Endothelial cell of umbilical vein (primary cell): ENCODE results near the gene IGSF9. TPM values are rescaled to one million over a fixed set of nuclear protein-coding genes. Genes with fewer than 3 reads are reported as not detected.

ENCODE experiments used
- BruUV-seq: library from RNA; stranded (reverse); fragments of 400-500 nt; replicated peaks from 2 replicates; lab custom pipeline; 2021; lab: Mats Ljungman, UMichigan
- CTCF ChIA-PET: fragments of 300-600, 350-600 bp; sonication (Branson Sonifier 250); formaldehyde crosslinking; loops from one replicate; lab custom pipeline; 2021; ENCODE audit warnings: antibody characterized with exemption, inconsistent platforms; lab: Charles Lee
- POLR2A ChIA-PET: fragments of 300-600, 350-600 bp; sonication (Branson Sonifier 250); formaldehyde crosslinking; loops from one replicate; lab custom pipeline; 2021; ENCODE audit warnings: antibody characterized with exemption, inconsistent platforms; lab: Charles Lee
- DNase-seq: peaks from one replicate; pipeline ENCODE4 v3.0.0-alpha.2; 2011; ENCODE audit warnings: low read depth, low spot score
- FAIRE-seq: peaks from 2 replicates; lab custom pipeline; 2011; peaks lifted over from hg19 to GRCh38; lab: Jason Lieb, UNC
- H2AFZ ChIP-seq: 2 replicates; pipeline ENCODE4 v1.6.0; 2012; ENCODE audit warnings: low read depth, low read length, control low read depth, inconsistent platforms
- H3K27ac ChIP-seq: 2 replicates; pipeline ENCODE4 v1.5.1; 2011; ENCODE audit warnings: low read depth, mild to moderate bottlenecking, control low read depth, low read length, moderate library complexity; ENCODE audit not compliant: insufficient read depth
- H3K27me3 ChIP-seq, 2 experiments: 2 replicates each; pipeline versions ENCODE4 v1.6.0 to v1.6.1; 2011; ENCODE audit warnings: low read length in 2 of 2, mixed read lengths in 1 of 2; ENCODE audit not compliant: control insufficient read depth in 2 of 2, insufficient read depth in 2 of 2
- H3K36me3 ChIP-seq, 2 experiments: 2 replicates in 1 of 2; 3 replicates in 1 of 2; pipeline ENCODE4 v1.5.1; 2011; ENCODE audit warnings: low read length in 2 of 2, mild to moderate bottlenecking in 1 of 2, moderate library complexity in 1 of 2; ENCODE audit not compliant: control insufficient read depth in 2 of 2, insufficient read depth in 2 of 2; ENCODE audit errors: extremely low read depth in 1 of 2
- H3K4me1 ChIP-seq: 3 replicates; pipeline ENCODE4 v1.5.1; 2011; ENCODE audit warnings: mild to moderate bottlenecking, low read length; ENCODE audit not compliant: control insufficient read depth, insufficient read depth; ENCODE audit errors: extremely low read depth
- H3K4me2 ChIP-seq: 2 replicates; pipeline ENCODE4 v1.6.1; 2011; ENCODE audit warnings: low read length, control low read depth, mixed read lengths; ENCODE audit not compliant: insufficient read depth
- H3K4me3 ChIP-seq, 3 experiments: fragments of 200-600 bp in 1 of 3; sonication (generic), shearing (Covaris generic) in 1 of 3; replicated peaks in 1 of 3; 2 replicates each; pipeline ENCODE4 v1.5.1; 2011 to 2016; ENCODE audit warnings: control low read depth in 3 of 3, low read length in 3 of 3, mild to moderate bottlenecking in 2 of 3, inconsistent platforms in 1 of 3, low read depth in 1 of 3, moderate library complexity in 1 of 3; ENCODE audit not compliant: insufficient read depth in 1 of 3
- H3K79me2 ChIP-seq: 2 replicates; pipeline ENCODE4 v1.6.0; 2012; ENCODE audit warnings: low read length, inconsistent platforms; ENCODE audit not compliant: control insufficient read depth, insufficient read depth
- H3K9ac ChIP-seq: replicated peaks from 2 replicates; pipeline ENCODE3; 2011; ENCODE audit warnings: low read length, control low read depth; ENCODE audit not compliant: insufficient read depth; ENCODE audit errors: extremely low read depth
- H3K9me1 ChIP-seq: replicated peaks from 3 replicates; pipeline ENCODE4 v1.6.0; 2011; ENCODE audit warnings: mild to moderate bottlenecking, low read length; ENCODE audit not compliant: control insufficient read depth, insufficient read depth; ENCODE audit errors: extremely low read depth
- H3K9me3 ChIP-seq: replicated peaks from 2 replicates; pipeline ENCODE4 v1.5.1; 2012; ENCODE audit warnings: low read length, inconsistent platforms; ENCODE audit not compliant: control insufficient read depth, insufficient read depth
- H4K20me1 ChIP-seq: replicated peaks from 2 replicates; pipeline ENCODE3; 2011; ENCODE audit warnings: mild to moderate bottlenecking, low read length; ENCODE audit not compliant: control insufficient read depth, insufficient read depth; ENCODE audit errors: extremely low read depth
- EZH2 ChIP-seq: IDR thresholded peaks from 2 replicates; pipeline ENCODE4 v1.6.1; 2012; ENCODE audit warnings: borderline replicate concordance, low read depth, mild to moderate bottlenecking, moderate library complexity, low read length, inconsistent platforms; ENCODE audit not compliant: severe bottlenecking
- FOS ChIP-seq: IDR thresholded peaks from 2 replicates; pipeline ENCODE4 v1.6.1; 2011; ENCODE audit warnings: mild to moderate bottlenecking, low read length, moderate library complexity, borderline replicate concordance; ENCODE audit not compliant: insufficient read depth
- GATA2 ChIP-seq: IDR thresholded peaks from 2 replicates; pipeline ENCODE4 v1.7.0; 2011; ENCODE audit warnings: low read depth, mild to moderate bottlenecking, moderate library complexity, mixed read lengths, low read length; ENCODE audit not compliant: insufficient read length, insufficient read depth
- JUN ChIP-seq: IDR thresholded peaks from 2 replicates; pipeline ENCODE4 v1.6.1; 2011; ENCODE audit warnings: borderline replicate concordance, low read depth; ENCODE audit not compliant: insufficient read length, insufficient read depth
- MAX ChIP-seq: IDR thresholded peaks from 2 replicates; pipeline ENCODE4 v1.6.1; 2011; ENCODE audit not compliant: insufficient read depth, insufficient read length
- MYC ChIP-seq: IDR thresholded peaks from one replicate; pipeline ENCODE4 v1.6.1; 2011; ENCODE audit warnings: mild to moderate bottlenecking, low read depth, low read length
- POLR2A ChIP-seq: IDR thresholded peaks from 2 replicates; pipeline ENCODE4 v1.6.1; 2012; ENCODE audit warnings: low read depth, mild to moderate bottlenecking, control low read depth, low read length
- POLR2AphosphoS5 ChIP-seq: IDR thresholded peaks from 2 replicates; pipeline ENCODE4 v1.6.1; 2012; ENCODE audit warnings: low read depth, mild to moderate bottlenecking, control low read depth, low read length, moderate library complexity; ENCODE audit not compliant: insufficient read depth
- dilution Hi-C: fragments of 300-500 bp; cut with MboI; formaldehyde crosslinking; loops from one replicate; pipeline ENCODE4 v1.15.0; 2019; ENCODE audit warnings: low sequenced_read_pairs; ENCODE audit not compliant: extremely low pct_ligation_motif_present
- intact Hi-C: fragments of 100-400 bp; cut with micrococcal nuclease; formaldehyde crosslinking; loops from one replicate; pipeline ENCODE4 v1.10.0; 2022
- polyA plus RNA-seq, 4 experiments: library from polyadenylated mRNA; depleted of rRNA in 3 of 4; stranded (reverse) in 3 of 4; unstranded in 1 of 4; fragments of >200 nt; gene quantifications; 2 replicates each; pipeline versions ENCODE4 v1.2.1 to v1.2.3, GENCODE V29; 2011 to 2012; ENCODE audit warnings: missing spikeins in 1 of 4
- total RNA-seq: library from RNA; stranded (reverse); gene quantifications from 2 replicates; pipeline ENCODE4 v1.2.3, GENCODE V29; 2021
- TF ChIP-seq, protein P1 (sequence below), 2 donors: IDR thresholded peaks; 1 replicate in 1 of 2; 2 replicates in 1 of 2; pipeline ENCODE4 v1.5.1; 2011; ENCODE audit warnings: low read length in 2 of 2, mild to moderate bottlenecking in 2 of 2, moderate library complexity in 2 of 2, control low read depth in 1 of 2, inconsistent platforms in 1 of 2, low read depth in 1 of 2; ENCODE audit not compliant: insufficient read depth in 1 of 2; ENCODE audit errors: extremely low read depth in 1 of 2

IGSF9 gene
- total and polyA plus RNA-seq, 2 donors (not counting 3 experiments of a cell fraction or from before 2014, with no cell fraction given): 0.15 TPM

GRCh38 chr1:159928491-159929050 lies 16.8 kb downstream of the IGSF9 start:
- H3K9me1 ChIP-seq: no peaks in the 10 kb centered on the region
- POLR2A ChIA-PET: no interaction called here
- no peak overlapping the region for H3K27ac ChIP-seq
- CTCF ChIA-PET: no interaction called here
- TF ChIP-seq FOS (no peak), POLR2A (no peak), EZH2 (no peak), POLR2AphosphoS5 (no peak), MAX (no peak), MYC (no peak), JUN (no peak), GATA2 (no peak)
- TF ChIP-seq, protein P1, sequence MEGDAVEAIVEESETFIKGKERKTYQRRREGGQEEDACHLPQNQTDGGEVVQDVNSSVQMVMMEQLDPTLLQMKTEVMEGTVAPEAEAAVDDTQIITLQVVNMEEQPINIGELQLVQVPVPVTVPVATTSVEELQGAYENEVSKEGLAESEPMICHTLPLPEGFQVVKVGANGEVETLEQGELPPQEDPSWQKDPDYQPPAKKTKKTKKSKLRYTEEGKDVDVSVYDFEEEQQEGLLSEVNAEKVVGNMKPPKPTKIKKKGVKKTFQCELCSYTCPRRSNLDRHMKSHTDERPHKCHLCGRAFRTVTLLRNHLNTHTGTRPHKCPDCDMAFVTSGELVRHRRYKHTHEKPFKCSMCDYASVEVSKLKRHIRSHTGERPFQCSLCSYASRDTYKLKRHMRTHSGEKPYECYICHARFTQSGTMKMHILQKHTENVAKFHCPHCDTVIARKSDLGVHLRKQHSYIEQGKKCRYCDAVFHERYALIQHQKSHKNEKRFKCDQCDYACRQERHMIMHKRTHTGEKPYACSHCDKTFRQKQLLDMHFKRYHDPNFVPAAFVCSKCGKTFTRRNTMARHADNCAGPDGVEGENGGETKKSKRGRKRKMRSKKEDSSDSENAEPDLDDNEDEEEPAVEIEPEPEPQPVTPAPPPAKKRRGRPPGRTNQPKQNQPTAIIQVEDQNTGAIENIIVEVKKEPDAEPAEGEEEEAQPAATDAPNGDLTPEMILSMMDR (IDR thresholded peaks at IDR 0.05; ENCODE audit: extremely low read depth in 1 of 2, insufficient read depth in 1 of 2, low read depth in 1 of 2, low read length in 2 of 2): no peak
- no peak for FAIRE-seq
- H2AFZ ChIP-seq: no peak overlapping the region
- H3K79me2 ChIP-seq: peaks cover 17% of the 10 kb centered on the region
- no peak overlapping the region for H3K9ac ChIP-seq
- H3K4me1 ChIP-seq: peaks cover 4% of the 10 kb centered on the region
- dilution Hi-C loops: no loop called here
- H3K9me3 ChIP-seq: no peaks in the 10 kb centered on the region
- H4K20me1 ChIP-seq: no peaks in the 10 kb centered on the region
- H3K36me3 ChIP-seq: no peaks in the 10 kb centered on the region
- H3K4me2 ChIP-seq: no peak overlapping the region
- H3K4me3 ChIP-seq: no peak overlapping the region
- no TSS peak for BruUV-seq
- H3K27me3 ChIP-seq: no peaks in the 10 kb centered on the region
- DNase-seq: no peak
- intact Hi-C loops: loop anchor here (10.0 kb wide), 1 partner anchor 1914 kb away; no protein-coding TSS in a partner anchor
